Measurements from ENCODE around the gene SCCPDH. TPM values are rescaled to one million over a fixed set of nuclear protein-coding genes. Genes with fewer than 3 reads are reported as not detected.

SCCPDH gene
- total and polyA plus RNA-seq, 2 donors (not counting 3 experiments of a cell fraction or from before 2014, with no cell fraction given), result 24.4 to 37.5 TPM

DNA sequence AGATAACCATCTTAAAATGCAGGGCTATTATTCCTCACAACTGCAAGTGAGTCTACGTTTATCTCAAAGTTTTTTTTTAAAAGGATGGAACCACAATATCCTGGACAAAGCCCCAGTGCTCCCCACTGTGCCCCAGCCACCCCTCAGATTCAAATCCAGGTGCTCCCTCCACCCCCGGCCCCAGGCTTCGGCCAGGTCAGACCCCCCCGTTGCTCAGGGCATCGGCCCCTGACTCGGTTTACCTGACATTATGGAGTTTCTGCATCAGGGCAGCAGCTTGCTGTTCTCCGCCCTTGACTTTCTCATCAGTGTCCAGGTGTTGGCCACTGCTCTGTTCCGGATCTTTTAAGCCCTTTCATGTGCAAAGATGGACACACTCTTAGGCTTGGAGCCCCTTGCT, 72.9 kb downstream of the SCCPDH start:
- ChIA-PET CTCF (interaction anchor here (1.0 kb wide), 1 partner anchor 10 kb away, joined by 3 read pairs; no protein-coding TSS in a partner anchor), POLR2A (no interaction called here)
- Histone ChIP-seq H3K27me3 (ENCODE audit: control insufficient read depth in 2 of 2, insufficient read depth in 2 of 2, low read length in 2 of 2) (peaks cover 0 to 2% of the 10 kb centered on the region in 2 experiments), H3K9me3 (replicated peaks; ENCODE audit: control insufficient read depth, insufficient read depth, low read length) (no peaks in the 10 kb centered on the region), H3K4me3 (replicated peaks in 1 of 3; ENCODE audit: insufficient read depth in 1 of 3, low read depth in 1 of 3, low read length in 3 of 3) (no peak overlapping the region), H2AFZ (ENCODE audit: low read depth, low read length) (no peak overlapping the region), H3K79me2 (ENCODE audit: control insufficient read depth, insufficient read depth, low read length) (no peaks in the 10 kb centered on the region), H3K4me1 (ENCODE audit: control insufficient read depth, extremely low read depth, insufficient read depth, low read length) (no peaks in the 10 kb centered on the region), H3K4me2 (ENCODE audit: insufficient read depth, low read length) (no peak overlapping the region), H3K9me1 (replicated peaks; ENCODE audit: control insufficient read depth, extremely low read depth, insufficient read depth, low read length) (no peaks in the 10 kb centered on the region), H4K20me1 (replicated peaks; ENCODE audit: control insufficient read depth, extremely low read depth, insufficient read depth, low read length) (no peaks in the 10 kb centered on the region), H3K27ac (ENCODE audit: insufficient read depth, low read depth, low read length) (no peak overlapping the region), H3K36me3 (ENCODE audit: control insufficient read depth in 2 of 2, extremely low read depth in 1 of 2, insufficient read depth in 2 of 2, low read length in 2 of 2) (no peaks in the 10 kb centered on the region), H3K9ac (replicated peaks; ENCODE audit: extremely low read depth, insufficient read depth, low read length) (no peak overlapping the region)
- BruUV-seq (replicated peaks), result no TSS peak
- no peak for TF ChIP-seq POLR2AphosphoS5 (IDR thresholded peaks at IDR 0.05; ENCODE audit: insufficient read depth, low read depth, low read length)
- no peak for TF ChIP-seq EZH2 (IDR thresholded peaks at IDR 0.05; ENCODE audit: borderline replicate concordance, low read depth, low read length, severe bottlenecking)
- no peak for TF ChIP-seq JUN (IDR thresholded peaks at IDR 0.05; ENCODE audit: borderline replicate concordance, insufficient read depth, insufficient read length, low read depth)
- intact Hi-C loops (cut with micrococcal nuclease), result no loop called here
- DNase-seq (ENCODE audit: low read depth, low spot score) (no peak), FAIRE-seq (no peak)
- dilution Hi-C loops (cut with MboI; ENCODE audit: extremely low pct_ligation_motif_present, low sequenced_read_pairs), result no loop called here

DNA sequence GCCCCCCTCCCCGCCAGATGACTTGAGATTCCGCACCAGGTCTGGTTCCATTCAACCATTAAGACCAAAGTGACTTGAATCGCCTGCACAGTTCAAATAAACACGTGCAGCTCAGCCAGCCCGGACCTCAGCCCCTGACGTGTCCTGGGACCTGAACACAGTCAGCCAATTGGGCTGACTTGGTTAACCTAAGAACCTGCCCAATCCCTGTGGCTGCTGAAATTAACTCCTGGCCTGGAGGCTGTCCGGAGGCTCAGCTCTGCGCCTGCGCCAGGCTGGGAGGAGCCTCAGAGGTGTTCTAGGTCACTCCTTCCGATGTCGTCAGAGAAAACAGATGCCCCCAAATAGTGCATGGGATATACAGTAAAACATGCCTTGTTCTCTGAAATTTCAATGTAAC, 73.4 kb downstream of the SCCPDH start:
- H2AFZ ChIP-seq (ENCODE audit: low read depth, low read length), result no peak overlapping the region
- no peak overlapping the region for H3K27ac ChIP-seq (ENCODE audit: insufficient read depth, low read depth, low read length)
- no peak for FAIRE-seq
- peaks cover 0 to 2% of the 10 kb centered on the region in 2 experiments for H3K27me3 ChIP-seq (ENCODE audit: control insufficient read depth in 2 of 2, insufficient read depth in 2 of 2, low read length in 2 of 2)
- TF ChIP-seq, protein P1, sequence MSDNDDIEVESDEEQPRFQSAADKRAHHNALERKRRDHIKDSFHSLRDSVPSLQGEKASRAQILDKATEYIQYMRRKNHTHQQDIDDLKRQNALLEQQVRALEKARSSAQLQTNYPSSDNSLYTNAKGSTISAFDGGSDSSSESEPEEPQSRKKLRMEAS (IDR thresholded peaks at IDR 0.05; ENCODE audit: insufficient read depth, insufficient read length), result no peak
- TF ChIP-seq, protein P2, sequence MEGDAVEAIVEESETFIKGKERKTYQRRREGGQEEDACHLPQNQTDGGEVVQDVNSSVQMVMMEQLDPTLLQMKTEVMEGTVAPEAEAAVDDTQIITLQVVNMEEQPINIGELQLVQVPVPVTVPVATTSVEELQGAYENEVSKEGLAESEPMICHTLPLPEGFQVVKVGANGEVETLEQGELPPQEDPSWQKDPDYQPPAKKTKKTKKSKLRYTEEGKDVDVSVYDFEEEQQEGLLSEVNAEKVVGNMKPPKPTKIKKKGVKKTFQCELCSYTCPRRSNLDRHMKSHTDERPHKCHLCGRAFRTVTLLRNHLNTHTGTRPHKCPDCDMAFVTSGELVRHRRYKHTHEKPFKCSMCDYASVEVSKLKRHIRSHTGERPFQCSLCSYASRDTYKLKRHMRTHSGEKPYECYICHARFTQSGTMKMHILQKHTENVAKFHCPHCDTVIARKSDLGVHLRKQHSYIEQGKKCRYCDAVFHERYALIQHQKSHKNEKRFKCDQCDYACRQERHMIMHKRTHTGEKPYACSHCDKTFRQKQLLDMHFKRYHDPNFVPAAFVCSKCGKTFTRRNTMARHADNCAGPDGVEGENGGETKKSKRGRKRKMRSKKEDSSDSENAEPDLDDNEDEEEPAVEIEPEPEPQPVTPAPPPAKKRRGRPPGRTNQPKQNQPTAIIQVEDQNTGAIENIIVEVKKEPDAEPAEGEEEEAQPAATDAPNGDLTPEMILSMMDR (IDR thresholded peaks at IDR 0.05; ENCODE audit: extremely low read depth in 1 of 2, insufficient read depth in 1 of 2, low read depth in 1 of 2, low read length in 2 of 2), result no peak
- TF ChIP-seq MYC (IDR thresholded peaks at IDR 0.05; ENCODE audit: low read depth, low read length) (no peak), FOS (IDR thresholded peaks at IDR 0.05; ENCODE audit: borderline replicate concordance, insufficient read depth, low read length) (no peak), EZH2 (IDR thresholded peaks at IDR 0.05; ENCODE audit: borderline replicate concordance, low read depth, low read length, severe bottlenecking) (no peak), GATA2 (IDR thresholded peaks at IDR 0.05; ENCODE audit: insufficient read depth, insufficient read length, low read depth, low read length) (no peak), JUN (IDR thresholded peaks at IDR 0.05; ENCODE audit: borderline replicate concordance, insufficient read depth, insufficient read length, low read depth) (no peak), POLR2AphosphoS5 (IDR thresholded peaks at IDR 0.05; ENCODE audit: insufficient read depth, low read depth, low read length) (no peak), POLR2A (IDR thresholded peaks at IDR 0.05; ENCODE audit: low read depth, low read length) (no peak)
- no TSS peak for BruUV-seq (replicated peaks)
- no peak for DNase-seq (ENCODE audit: low read depth, low spot score)
- no peaks in the 10 kb centered on the region for H4K20me1 ChIP-seq (replicated peaks; ENCODE audit: control insufficient read depth, extremely low read depth, insufficient read depth, low read length)
- no peak overlapping the region for H3K9ac ChIP-seq (replicated peaks; ENCODE audit: extremely low read depth, insufficient read depth, low read length)
- H3K9me3 ChIP-seq (replicated peaks; ENCODE audit: control insufficient read depth, insufficient read depth, low read length), result no peaks in the 10 kb centered on the region
- no peaks in the 10 kb centered on the region for H3K4me1 ChIP-seq (ENCODE audit: control insufficient read depth, extremely low read depth, insufficient read depth, low read length)
- intact Hi-C loops (cut with micrococcal nuclease), result no loop called here
- dilution Hi-C loops (cut with MboI; ENCODE audit: extremely low pct_ligation_motif_present, low sequenced_read_pairs), result no loop called here
- H3K79me2 ChIP-seq (ENCODE audit: control insufficient read depth, insufficient read depth, low read length), result no peaks in the 10 kb centered on the region
- no peak overlapping the region for H3K4me3 ChIP-seq (replicated peaks in 1 of 3; ENCODE audit: insufficient read depth in 1 of 3, low read depth in 1 of 3, low read length in 3 of 3)
- no peaks in the 10 kb centered on the region for H3K9me1 ChIP-seq (replicated peaks; ENCODE audit: control insufficient read depth, extremely low read depth, insufficient read depth, low read length)
- H3K4me2 ChIP-seq (ENCODE audit: insufficient read depth, low read length), result no peak overlapping the region
- no peaks in the 10 kb centered on the region for H3K36me3 ChIP-seq (ENCODE audit: control insufficient read depth in 2 of 2, extremely low read depth in 1 of 2, insufficient read depth in 2 of 2, low read length in 2 of 2)
- ChIA-PET CTCF (no interaction called here), POLR2A (no interaction called here)
